Measurements from ENCODE around the gene BATF3. TPM values are rescaled to one million over a fixed set of nuclear protein-coding genes. Genes with fewer than 3 reads are reported as not detected.

The BATF3 gene
- total RNA-seq, 4 donors from 2014 or later: 0.83 to 2.3 (median 0.91) TPM; not detected in 1

- peaks cover 0 to 9% (median 0%) of the 10 kb centered on the region in 4 donors for H3K27me3 ChIP-seq
- no peaks in the 10 kb centered on the region for H3K36me3 ChIP-seq
- intact Hi-C loops (cut with DNase I): no loop called here
- no peak overlapping the region for H3K4me3 ChIP-seq
- TF ChIP-seq CTCF (IDR thresholded peaks at IDR 0.05) (no peak), POLR2A (IDR thresholded peaks at IDR 0.05) (no peak)
- H3K4me1 ChIP-seq: peaks cover 3 to 18% (median 7%) of the 10 kb centered on the region in 3 donors
- no peak for DNase-seq
- 25 to 42% methylated on average over 3 of the region's 3 CpGs for WGBS, 2 donors
- no peaks in the 10 kb centered on the region for H3K9me3 ChIP-seq
- no peak overlapping the region for H3K27ac ChIP-seq
Observed at GRCh38 chr1:212722270-212722957, 22.8 kb upstream of the BATF3 start.

GRCh38 chr1:212721388-212722247 lies 22.0 kb upstream of the BATF3 start:
- no peak for DNase-seq
- 24 to 41% methylated on average over 6 to 9 of the region's 9 CpGs for WGBS, 2 donors
- Histone ChIP-seq H3K27ac (peak overlapping the region in 1 of 4 donors; percentile 37), H3K36me3 (no peaks in the 10 kb centered on the region), H3K9me3 (no peaks in the 10 kb centered on the region), H3K4me3 (peak overlapping the region in 1 of 4 donors; percentile 28), H3K27me3 (peaks cover 0 to 9% (median 0%) of the 10 kb centered on the region in 4 donors), H3K4me1 (peaks cover 3 to 18% (median 7%) of the 10 kb centered on the region in 3 donors)
- intact Hi-C loops (cut with DNase I): no loop called here
- TF ChIP-seq CTCF (IDR thresholded peaks at IDR 0.05): no peak

- H3K4me1 ChIP-seq: peaks cover 3 to 18% (median 7%) of the 10 kb centered on the region in 3 donors
- 91 to 94% methylated on average over 2 of the region's 2 CpGs for WGBS, 2 donors
- TF ChIP-seq POLR2A (IDR thresholded peaks at IDR 0.05): no peak
- TF ChIP-seq CTCF (IDR thresholded peaks at IDR 0.05): no peak
- H3K27ac ChIP-seq: no peak overlapping the region
- no peak overlapping the region for H3K4me3 ChIP-seq
- intact Hi-C loops (cut with DNase I): no loop called here
- peaks cover 0 to 9% (median 0%) of the 10 kb centered on the region in 4 donors for H3K27me3 ChIP-seq
- DNase-seq: no peak
- no peaks in the 10 kb centered on the region for H3K9me3 ChIP-seq
- no peaks in the 10 kb centered on the region for H3K36me3 ChIP-seq
Observed at GRCh38 chr1:212719633-212720032, 20.0 kb upstream of the BATF3 start.

DNA sequence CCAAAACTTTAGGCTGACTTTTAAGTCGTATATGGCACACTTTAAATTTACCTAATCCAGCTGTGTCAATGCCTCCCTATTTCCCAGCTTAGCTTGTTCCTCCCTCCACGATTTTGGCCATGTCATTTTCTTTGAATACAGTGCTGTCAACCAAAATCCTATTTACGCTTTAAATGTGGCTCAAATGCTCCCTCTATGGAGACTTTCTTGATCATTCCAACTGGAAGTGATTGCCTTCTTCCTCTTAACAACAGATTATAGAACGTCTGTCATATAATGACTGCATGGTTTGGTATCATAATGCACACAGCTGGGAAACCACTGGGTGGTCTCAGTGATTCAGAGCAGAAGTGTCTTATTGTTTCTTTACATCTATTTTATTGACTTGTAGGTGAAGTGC lies 18.9 kb upstream of the BATF3 start:
- TF ChIP-seq CTCF (IDR thresholded peaks at IDR 0.05) (peak in 1 of 6 experiments; percentile 13), POLR2A (IDR thresholded peaks at IDR 0.05) (no peak)
- Histone ChIP-seq H3K27ac (no peak overlapping the region), H3K9me3 (no peaks in the 10 kb centered on the region), H3K4me1 (peaks cover 3 to 18% (median 7%) of the 10 kb centered on the region in 3 donors), H3K36me3 (no peaks in the 10 kb centered on the region), H3K27me3 (peaks cover 0 to 9% (median 0%) of the 10 kb centered on the region in 4 donors), H3K4me3 (no peak overlapping the region)
- intact Hi-C loops (cut with DNase I): no loop called here
- DNase-seq: no peak
- WGBS, 2 donors: 26 to 34% methylated on average over 4 of the region's 4 CpGs

DNA sequence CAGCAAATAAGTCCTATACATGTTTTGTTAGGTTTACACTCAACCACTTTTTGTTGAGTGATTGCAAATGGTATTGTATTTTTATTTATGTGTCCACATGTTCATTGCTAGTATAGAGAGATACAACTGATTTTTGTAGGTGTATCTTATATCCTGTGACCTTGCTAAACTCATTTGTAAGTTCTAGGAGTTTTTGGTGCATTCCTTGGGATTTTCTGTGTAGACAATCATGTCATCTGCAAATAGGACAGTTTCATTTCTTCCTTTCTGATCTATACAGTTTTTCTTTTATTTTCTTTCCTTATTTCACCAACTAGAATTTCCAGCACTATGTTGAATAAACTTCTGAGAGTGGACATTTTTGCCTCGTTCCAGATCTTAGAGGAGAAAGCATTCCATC lies 16.5 kb upstream of the BATF3 start:
- Histone ChIP-seq H3K27ac (no peak overlapping the region), H3K27me3 (peaks cover 0 to 9% (median 0%) of the 10 kb centered on the region in 4 donors), H3K9me3 (no peaks in the 10 kb centered on the region), H3K4me3 (no peak overlapping the region), H3K36me3 (no peaks in the 10 kb centered on the region), H3K4me1 (peaks cover 0 to 4% (median 0%) of the 10 kb centered on the region in 3 donors)
- TF ChIP-seq POLR2A (IDR thresholded peaks at IDR 0.05) (no peak), CTCF (IDR thresholded peaks at IDR 0.05) (no peak)
- DNase-seq: no peak
- intact Hi-C loops (cut with DNase I): no loop called here
- 50 to 55% methylated on average over 1 of the region's 1 CpG for WGBS, 2 donors
